GM12865 (cell line): ENCODE data around the gene PRSS50.

ENCODE experiments used
- DNase-seq: peaks from one replicate; pipeline ENCODE4 v3.0.0; 2010; ENCODE audit warnings: low read depth
- H3K4me3 ChIP-seq: 2 replicates; pipeline ENCODE4 v1.5.1; 2011; ENCODE audit warnings: mild to moderate bottlenecking, low read depth, low read length, control low read depth
- TF ChIP-seq, protein P1 (sequence below): IDR thresholded peaks from 2 replicates; pipeline ENCODE4 v1.5.1; 2011; ENCODE audit warnings: low read length, control low read depth, low read depth, inconsistent platforms; ENCODE audit not compliant: insufficient read depth; ENCODE audit errors: missing control alignments

Gene PRSS50

DNA sequence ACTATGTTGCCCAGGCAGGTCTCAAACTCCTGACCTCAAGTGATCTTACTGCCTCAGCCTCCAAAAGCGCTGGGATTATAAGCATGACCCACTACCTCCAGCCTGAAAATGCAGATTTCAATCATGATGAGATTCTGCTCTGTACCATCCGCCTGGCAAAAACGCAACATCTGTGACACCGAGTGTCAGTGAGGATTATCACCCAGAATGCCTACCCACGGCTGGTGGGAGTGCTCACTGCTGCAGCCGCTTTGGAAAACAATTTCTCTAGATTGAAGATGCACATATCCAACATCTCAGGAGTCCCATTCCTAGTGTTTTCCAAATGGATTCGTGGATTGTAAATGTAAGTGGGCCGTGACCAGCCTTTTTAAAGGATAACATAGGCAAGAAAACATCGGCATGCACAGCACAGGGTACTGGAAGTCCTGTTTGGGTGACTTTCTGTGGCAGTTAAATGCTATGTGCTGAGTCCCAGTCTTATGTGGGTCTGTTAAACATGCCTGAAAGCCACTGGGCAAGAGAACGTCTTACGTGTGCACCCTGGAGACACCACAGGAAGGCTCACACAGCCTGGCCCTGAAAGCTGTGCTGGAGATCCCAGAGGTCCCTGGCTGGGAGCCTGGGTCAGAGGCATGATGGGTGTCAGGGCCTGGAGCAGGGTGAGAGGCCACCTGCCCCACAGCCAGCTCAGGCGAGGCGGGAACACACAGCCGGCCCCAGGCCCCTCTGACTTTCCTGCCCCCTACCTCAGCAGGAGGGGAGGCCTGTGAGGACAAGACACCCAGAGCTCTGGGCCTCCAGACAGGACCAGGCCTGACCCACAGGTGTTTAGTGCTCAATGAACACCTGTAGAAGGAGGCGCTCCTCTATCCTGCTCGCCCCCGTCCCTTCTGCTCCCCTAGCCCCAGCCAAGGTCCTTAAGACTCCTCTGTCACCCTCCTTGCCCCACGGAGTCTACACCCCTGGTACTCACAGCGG lies 918 bp downstream of the PRSS50 start:
- TF ChIP-seq, protein P1, sequence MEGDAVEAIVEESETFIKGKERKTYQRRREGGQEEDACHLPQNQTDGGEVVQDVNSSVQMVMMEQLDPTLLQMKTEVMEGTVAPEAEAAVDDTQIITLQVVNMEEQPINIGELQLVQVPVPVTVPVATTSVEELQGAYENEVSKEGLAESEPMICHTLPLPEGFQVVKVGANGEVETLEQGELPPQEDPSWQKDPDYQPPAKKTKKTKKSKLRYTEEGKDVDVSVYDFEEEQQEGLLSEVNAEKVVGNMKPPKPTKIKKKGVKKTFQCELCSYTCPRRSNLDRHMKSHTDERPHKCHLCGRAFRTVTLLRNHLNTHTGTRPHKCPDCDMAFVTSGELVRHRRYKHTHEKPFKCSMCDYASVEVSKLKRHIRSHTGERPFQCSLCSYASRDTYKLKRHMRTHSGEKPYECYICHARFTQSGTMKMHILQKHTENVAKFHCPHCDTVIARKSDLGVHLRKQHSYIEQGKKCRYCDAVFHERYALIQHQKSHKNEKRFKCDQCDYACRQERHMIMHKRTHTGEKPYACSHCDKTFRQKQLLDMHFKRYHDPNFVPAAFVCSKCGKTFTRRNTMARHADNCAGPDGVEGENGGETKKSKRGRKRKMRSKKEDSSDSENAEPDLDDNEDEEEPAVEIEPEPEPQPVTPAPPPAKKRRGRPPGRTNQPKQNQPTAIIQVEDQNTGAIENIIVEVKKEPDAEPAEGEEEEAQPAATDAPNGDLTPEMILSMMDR, result no peak
- no peak overlapping the region for H3K4me3 ChIP-seq
- no peak for DNase-seq

DNA sequence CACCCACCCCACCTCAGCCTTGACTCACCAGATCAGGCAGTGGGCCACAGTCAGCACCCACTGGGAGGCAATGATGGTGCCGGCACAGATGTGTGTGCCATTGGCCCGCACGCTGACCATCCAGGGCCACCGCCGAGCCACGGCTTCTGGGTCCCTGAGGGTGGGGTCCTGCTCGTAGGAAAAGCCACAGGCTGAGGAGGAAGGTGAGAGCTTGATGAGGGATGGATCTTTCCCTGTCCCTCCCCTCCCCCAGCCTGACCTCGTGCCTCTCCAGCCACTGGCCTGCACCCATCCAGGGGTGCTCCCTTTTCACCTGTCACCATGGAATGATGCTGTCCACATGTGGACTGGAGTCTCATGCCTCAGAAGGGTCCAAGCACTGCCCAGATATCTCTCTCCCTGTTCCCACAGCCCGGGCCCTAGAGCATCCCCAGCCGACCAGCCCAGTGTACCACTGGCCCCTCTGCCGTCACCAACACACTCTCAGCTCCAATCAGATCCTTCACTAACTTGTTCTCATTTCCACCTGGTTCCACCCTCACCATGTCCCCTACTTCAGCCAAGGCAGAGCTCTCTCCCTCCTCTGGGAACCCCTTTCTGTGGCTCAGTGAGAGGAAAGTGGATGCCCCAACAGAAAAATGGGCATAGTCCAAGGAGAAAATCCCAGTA lies 2.0 kb downstream of the PRSS50 start:
- TF ChIP-seq, protein P1, result no peak
- H3K4me3 ChIP-seq, result no peak overlapping the region

DNA sequence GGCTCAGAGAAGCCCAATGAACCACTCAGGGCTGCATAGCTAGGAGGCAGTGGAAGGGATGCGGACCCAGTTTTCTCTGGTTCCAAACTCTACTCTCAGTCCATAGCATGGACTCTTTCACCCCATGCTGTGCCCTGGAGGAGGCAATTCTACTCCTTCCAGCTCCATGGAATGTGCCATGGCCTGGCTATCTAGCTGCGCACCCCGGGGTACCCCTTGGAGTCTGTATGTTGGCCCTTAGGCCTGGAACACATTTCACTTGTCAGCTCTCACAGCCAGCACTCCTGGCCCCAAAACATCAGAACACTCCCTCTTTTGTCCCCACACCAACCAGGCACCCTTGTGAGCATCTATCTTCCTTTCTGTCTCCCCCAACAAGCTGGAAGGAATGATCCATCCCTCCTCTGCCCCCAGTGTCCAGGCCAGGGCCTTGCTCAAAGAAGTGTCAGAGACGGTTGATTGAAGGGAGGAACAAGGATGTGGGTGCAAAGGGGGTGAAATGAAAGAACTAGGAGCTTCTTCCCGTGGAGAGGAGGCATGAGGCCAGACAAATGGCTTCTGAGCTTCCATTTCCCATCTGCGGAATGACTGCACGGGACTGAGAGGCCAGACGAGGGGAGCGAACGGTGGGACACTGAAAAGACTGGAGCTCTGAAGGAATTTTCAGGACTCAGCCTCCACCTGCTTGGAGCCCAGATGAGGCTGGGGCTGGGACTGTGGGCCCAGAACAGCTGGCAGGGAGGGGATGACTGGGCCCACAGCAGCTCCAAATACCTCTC lies 2.8 kb downstream of the PRSS50 start:
- H3K4me3 ChIP-seq, result no peak overlapping the region
- TF ChIP-seq, protein P1, result no peak
- DNase-seq, result no peak

More for the DNA sequence above, 2.0 kb downstream of the PRSS50 start:
- DNase-seq, result no peak

DNA sequence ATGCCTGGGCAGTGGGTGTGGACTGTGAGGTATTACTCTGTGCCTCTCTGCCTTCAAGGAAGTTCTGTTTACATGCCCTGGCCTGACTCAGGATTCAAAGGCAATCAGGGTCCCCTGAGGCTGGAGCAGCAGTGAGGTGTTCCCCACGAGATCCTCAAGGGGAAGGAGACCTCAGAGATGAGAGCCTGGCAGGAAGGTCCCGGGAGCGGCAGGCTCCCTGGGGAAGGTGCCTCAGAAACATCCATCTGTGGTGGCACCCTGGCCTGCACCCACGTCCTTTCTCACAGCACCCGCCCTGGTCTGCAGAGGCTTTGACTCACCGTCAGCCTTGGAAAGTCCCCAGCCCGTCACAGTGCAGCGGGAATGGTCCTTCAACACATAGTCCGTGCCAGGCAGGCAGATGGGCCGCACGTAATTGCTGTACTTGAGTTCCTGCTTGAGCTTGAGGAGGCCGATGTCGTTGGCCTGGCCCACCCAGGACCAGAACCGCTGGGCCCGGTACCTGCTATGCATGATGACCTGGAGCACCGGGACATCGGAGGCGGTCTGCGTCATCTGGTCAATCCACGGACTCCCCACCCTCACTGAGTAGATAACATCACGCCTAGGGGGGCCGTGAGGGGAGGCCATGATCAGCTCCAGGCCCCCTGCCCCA lies 3.6 kb downstream of the PRSS50 start:
- DNase-seq, result peak; percentile 83
- TF ChIP-seq, protein P1, result no peak
- no peak overlapping the region for H3K4me3 ChIP-seq

DNA sequence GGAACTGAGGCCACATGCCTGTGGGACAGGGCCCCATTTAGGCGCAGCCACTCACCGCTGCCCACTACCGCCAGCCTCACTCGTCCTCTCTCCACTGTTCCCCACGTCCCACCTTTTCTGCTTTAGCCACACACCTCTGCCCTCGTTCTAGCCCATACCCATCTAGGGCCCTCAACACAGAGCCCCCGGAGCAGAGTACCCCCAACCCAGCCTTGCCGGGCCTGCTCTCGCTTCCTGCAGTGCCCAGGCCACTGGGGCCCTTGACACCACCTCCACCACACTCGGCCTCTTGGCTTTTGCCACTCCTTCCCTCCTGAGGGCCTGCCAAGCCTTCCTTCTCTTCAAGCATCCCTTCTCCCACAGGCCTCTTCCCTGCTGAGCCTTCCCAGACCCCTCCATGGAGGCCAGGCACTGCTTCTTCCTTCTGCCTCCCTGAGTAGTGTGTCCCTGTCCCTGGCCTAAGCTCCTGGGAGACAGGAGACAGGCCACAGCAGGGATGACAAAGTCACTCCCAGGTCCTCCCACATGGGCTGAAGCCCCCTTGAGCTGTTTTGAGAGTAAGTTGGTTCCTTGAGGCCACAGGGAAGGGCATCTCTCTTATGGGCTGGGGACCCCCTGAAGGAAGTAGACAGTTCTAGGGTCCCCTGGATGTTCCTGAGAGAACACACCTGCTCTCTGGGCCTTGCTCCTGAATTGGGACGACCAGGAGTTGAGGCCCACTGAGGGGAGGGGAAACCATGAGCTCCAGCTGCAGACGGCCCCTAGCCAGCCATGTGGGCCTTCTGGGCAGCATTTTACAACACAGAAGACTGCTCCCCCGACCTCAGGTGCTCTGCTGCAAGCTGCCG lies 4.4 kb downstream of the PRSS50 start:
- TF ChIP-seq, protein P1, result no peak
- no peak for DNase-seq
- no peak overlapping the region for H3K4me3 ChIP-seq
